Measurements from ENCODE around the gene TTC36. TPM values are rescaled to one million over a fixed set of nuclear protein-coding genes. Genes with fewer than 3 reads are reported as not detected.
"Not testable (repeated sequence)": the region's sequence is repeated elsewhere in the genome, so short reads cannot be mapped to it uniquely, and the experiment has no call there.

TTC36 gene
- total RNA-seq (under 1 TPM; 0.44 to 0.59 TPM), polyA plus RNA-seq (not detected)

DNA sequence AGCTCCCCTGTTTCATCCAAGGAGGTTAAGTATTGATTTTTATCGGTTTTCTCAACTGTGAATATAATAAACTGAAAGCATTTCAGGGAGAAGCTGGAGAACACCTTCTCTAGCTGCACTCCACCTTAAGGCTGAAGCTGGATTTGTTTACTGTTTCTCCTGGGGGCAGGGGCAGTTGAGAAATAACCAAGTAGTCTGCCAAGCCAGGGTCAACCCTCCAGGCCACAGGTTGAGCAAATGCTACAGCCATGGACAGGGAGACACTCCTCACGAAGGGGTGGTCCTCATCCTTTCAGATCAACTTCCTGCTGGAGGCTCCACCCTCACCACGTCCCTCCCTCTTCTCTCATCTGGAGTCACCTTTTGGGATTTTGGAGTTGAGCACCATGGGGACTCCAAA is at the start of gene TTC36:
TTC36 (plus strand) TSS at position 366 of the 400 bp plus-strand sequence; CDS start at position 387, 21 bp downstream.
- Mint-ChIP-seq H3K4me1 (peaks cover 28 to 54% (median 33%) of the 10 kb centered on the region in 3 donors), H3K9me3 (no peaks in the 10 kb centered on the region), H3K36me3 (peaks cover 0 to 38% (median 0%) of the 10 kb centered on the region in 3 donors), H3K27ac (peak within 1 kb of the TSS in 4 of 8 donors; percentile 49 to 91 (median 74)), H3K4me3 (peak within 1 kb of the TSS in 1 of 7 donors; percentile 70), H3K27me3 (peaks cover 0 to 3% of the 10 kb centered on the region in 2 donors)
- no peaks in the 10 kb centered on the region for H3K27me3 ChIP-seq (ENCODE audit: insufficient read depth, low read length, poor library complexity, severe bottlenecking)
- H3K4me1 ChIP-seq (ENCODE audit: insufficient read depth, low read length) = peaks cover 23% of the 10 kb centered on the region
- H3K9me3 ChIP-seq (ENCODE audit: low read length) = no peaks in the 10 kb centered on the region
- ChIA-PET CTCF (no interaction called here), POLR2A (interaction anchor here (0.6 to 1.0 kb wide), 3 partner anchors 91 to 1428 kb away, joined by 3 to 4 read pairs (median 3); partner anchors contain the start of gene KMT2A)
- DNase-seq = no peak
- H3K4me3 ChIP-seq (ENCODE audit: low read length) = no peak within 1 kb of the TSS
- H3K36me3 ChIP-seq (ENCODE audit: insufficient read depth, low read length) = peaks cover 11% of the 10 kb centered on the region
- H3K27ac ChIP-seq (ENCODE audit: low read depth, low read length) = no peak within 1 kb of the TSS

- POLR2A ChIA-PET = not testable (repeated sequence)
- peaks cover 15 to 85% (median 31%) of the 10 kb centered on the region in 3 donors for H3K36me3 Mint-ChIP-seq
- H3K36me3 ChIP-seq (ENCODE audit: insufficient read depth, low read length) = peaks cover 72% of the 10 kb centered on the region
Measured at GRCh38 chr11:118481238-118481637, 46.0 kb upstream of the TTC36 start.

GRCh38 chr11:118484405-118484804 is 42.9 kb upstream of the TTC36 start:
- DNase-seq = no peak
- Histone ChIP-seq H3K9me3 (ENCODE audit: low read length) (no peaks in the 10 kb centered on the region), H3K36me3 (ENCODE audit: insufficient read depth, low read length) (peaks cover 53% of the 10 kb centered on the region), H3K4me3 (ENCODE audit: low read length) (no peak overlapping the region), H3K4me1 (ENCODE audit: insufficient read depth, low read length) (no peaks in the 10 kb centered on the region), H3K27me3 (ENCODE audit: insufficient read depth, low read length, poor library complexity, severe bottlenecking) (no peaks in the 10 kb centered on the region), H3K27ac (ENCODE audit: low read depth, low read length) (no peak overlapping the region)
- ChIA-PET POLR2A (no interaction called here), CTCF (no interaction called here)
- H3K9me3 Mint-ChIP-seq = no peaks in the 10 kb centered on the region
- H3K27ac Mint-ChIP-seq = peak overlapping the region in 7 of 8 donors; percentile 12 to 80 (median 25)
- peaks cover 4 to 6% (median 5%) of the 10 kb centered on the region in 3 donors for H3K4me1 Mint-ChIP-seq
- no peaks in the 10 kb centered on the region for H3K27me3 Mint-ChIP-seq
- no peak overlapping the region for H3K4me3 Mint-ChIP-seq
- peaks cover 10 to 78% (median 23%) of the 10 kb centered on the region in 3 donors for H3K36me3 Mint-ChIP-seq

More at GRCh38 chr11:118481238-118481637, 46.0 kb upstream of the TTC36 start:
- H3K4me1 Mint-ChIP-seq = peaks cover 0 to 16% (median 6%) of the 10 kb centered on the region in 3 donors
- H3K9me3 ChIP-seq (ENCODE audit: low read length); CTCF ChIA-PET; H3K4me3 ChIP-seq (ENCODE audit: low read length); H3K27me3 ChIP-seq (ENCODE audit: insufficient read depth, low read length, poor library complexity, severe bottlenecking); H3K4me3 Mint-ChIP-seq; H3K4me1 ChIP-seq (ENCODE audit: insufficient read depth, low read length); DNase-seq; H3K9me3 Mint-ChIP-seq; H3K27me3 Mint-ChIP-seq; H3K27ac ChIP-seq (ENCODE audit: low read depth, low read length): not testable (repeated sequence)
- peak overlapping the region in 3 of 8 donors; percentile 59 to 81 (median 72) for H3K27ac Mint-ChIP-seq

DNA sequence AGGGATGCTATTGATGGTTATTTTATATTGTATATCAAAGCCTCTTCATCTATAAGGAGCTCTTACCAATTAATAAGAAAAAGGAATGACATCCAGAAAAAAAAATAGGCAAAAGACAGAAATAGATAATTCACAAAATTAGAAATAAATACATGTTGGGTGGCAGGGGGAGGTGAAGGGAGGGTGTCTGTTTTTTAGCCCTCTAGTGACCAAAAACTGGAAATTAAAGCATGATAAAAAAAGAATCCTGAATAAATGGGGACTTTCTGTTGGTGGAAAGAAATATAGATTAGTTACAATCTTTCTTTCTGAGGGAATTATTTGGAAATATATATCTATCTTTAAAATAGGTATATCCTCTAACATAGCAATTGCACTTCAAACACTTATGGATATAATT is 42.0 kb upstream of the TTC36 start:
- no peak overlapping the region for H3K27ac ChIP-seq (ENCODE audit: low read depth, low read length)
- POLR2A ChIA-PET = no interaction called here
- no peaks in the 10 kb centered on the region for H3K9me3 Mint-ChIP-seq
- no peaks in the 10 kb centered on the region for H3K4me1 ChIP-seq (ENCODE audit: insufficient read depth, low read length)
- no peak overlapping the region for H3K4me3 Mint-ChIP-seq
- H3K36me3 ChIP-seq (ENCODE audit: insufficient read depth, low read length) = peaks cover 54% of the 10 kb centered on the region
- H3K4me3 ChIP-seq (ENCODE audit: low read length) = no peak overlapping the region
- no peak for DNase-seq
- H3K9me3 ChIP-seq (ENCODE audit: low read length) = no peaks in the 10 kb centered on the region
- H3K27ac Mint-ChIP-seq = peak overlapping the region in 4 of 8 donors; percentile 19 to 69 (median 40)
- peaks cover 10 to 78% (median 25%) of the 10 kb centered on the region in 3 donors for H3K36me3 Mint-ChIP-seq
- CTCF ChIA-PET = no interaction called here
- H3K27me3 ChIP-seq (ENCODE audit: insufficient read depth, low read length, poor library complexity, severe bottlenecking) = no peaks in the 10 kb centered on the region
- H3K27me3 Mint-ChIP-seq = no peaks in the 10 kb centered on the region
- H3K4me1 Mint-ChIP-seq = peaks cover 4 to 6% (median 5%) of the 10 kb centered on the region in 3 donors

GRCh38 chr11:118488480-118489109 is 38.7 kb upstream of the TTC36 start:
- Histone ChIP-seq H3K27ac (ENCODE audit: low read depth, low read length) (no peak overlapping the region), H3K4me1 (ENCODE audit: insufficient read depth, low read length) (no peaks in the 10 kb centered on the region), H3K36me3 (ENCODE audit: insufficient read depth, low read length) (peaks cover 48% of the 10 kb centered on the region), H3K9me3 (ENCODE audit: low read length) (no peaks in the 10 kb centered on the region), H3K27me3 (ENCODE audit: insufficient read depth, low read length, poor library complexity, severe bottlenecking) (no peaks in the 10 kb centered on the region), H3K4me3 (ENCODE audit: low read length) (no peak overlapping the region)
- peak overlapping the region in 7 of 8 donors; percentile 3 to 83 (median 24) for H3K27ac Mint-ChIP-seq
- H3K36me3 Mint-ChIP-seq = peaks cover 3 to 77% (median 25%) of the 10 kb centered on the region in 3 donors
- peak; percentile 65 to 78 (median 73) for DNase-seq
- ChIA-PET POLR2A (interaction anchor here (0.7 to 1.0 kb wide), 2 partner anchors 91 to 290 kb away, joined by 3 to 4 read pairs; no protein-coding TSS in a partner anchor), CTCF (interaction anchor here (0.7 to 1.8 kb wide), 15 partner anchors 11 to 422 kb away, joined by 3 to 7 read pairs (median 4); partner anchors contain the start of gene CD3E)
- H3K27me3 Mint-ChIP-seq = no peaks in the 10 kb centered on the region
- peaks cover 4 to 6% (median 5%) of the 10 kb centered on the region in 3 donors for H3K4me1 Mint-ChIP-seq
- no peak overlapping the region for H3K4me3 Mint-ChIP-seq
- no peaks in the 10 kb centered on the region for H3K9me3 Mint-ChIP-seq

DNA sequence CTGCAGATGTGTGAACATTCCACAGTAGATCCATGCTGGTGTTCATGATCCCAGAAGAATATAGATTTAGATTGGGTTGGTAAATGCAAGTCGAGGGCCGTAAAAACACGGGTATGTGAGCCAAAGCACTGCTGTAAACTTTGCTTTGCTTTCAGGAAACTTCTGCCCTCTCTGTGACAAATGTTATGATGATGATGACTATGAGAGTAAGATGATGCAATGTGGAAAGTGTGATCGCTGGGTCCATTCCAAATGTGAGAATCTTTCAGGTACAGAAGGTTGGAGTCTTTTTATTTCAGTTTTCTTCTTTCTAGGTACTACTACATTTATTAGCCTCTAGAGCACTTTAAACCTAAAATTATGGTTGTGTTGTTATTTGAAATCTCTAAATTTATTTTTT is 36.2 kb upstream of the TTC36 start:
- DNase-seq = no peak
- Mint-ChIP-seq H3K9me3 (no peaks in the 10 kb centered on the region), H3K4me3 (no peak overlapping the region), H3K4me1 (peaks cover 4 to 6% (median 5%) of the 10 kb centered on the region in 3 donors), H3K27ac (peak overlapping the region in 4 of 8 donors; percentile 20 to 61 (median 32)), H3K36me3 (peaks cover 3 to 76% (median 27%) of the 10 kb centered on the region in 3 donors), H3K27me3 (no peaks in the 10 kb centered on the region)
- H3K27me3 ChIP-seq (ENCODE audit: insufficient read depth, low read length, poor library complexity, severe bottlenecking) = no peaks in the 10 kb centered on the region
- POLR2A ChIA-PET = no interaction called here
- CTCF ChIA-PET = interaction anchor here (1.0 kb wide), 1 partner anchor 112 kb away, joined by 4 read pairs; no protein-coding TSS in a partner anchor
- no peak overlapping the region for H3K4me3 ChIP-seq (ENCODE audit: low read length)
- H3K4me1 ChIP-seq (ENCODE audit: insufficient read depth, low read length) = no peaks in the 10 kb centered on the region
- peaks cover 53% of the 10 kb centered on the region for H3K36me3 ChIP-seq (ENCODE audit: insufficient read depth, low read length)
- no peaks in the 10 kb centered on the region for H3K9me3 ChIP-seq (ENCODE audit: low read length)
- no peak overlapping the region for H3K27ac ChIP-seq (ENCODE audit: low read depth, low read length)

- Mint-ChIP-seq H3K36me3 (peaks cover 4 to 91% (median 39%) of the 10 kb centered on the region in 3 donors), H3K27me3 (no peaks in the 10 kb centered on the region), H3K4me3 (no peak overlapping the region), H3K27ac (no peak overlapping the region), H3K4me1 (no peaks in the 10 kb centered on the region), H3K9me3 (no peaks in the 10 kb centered on the region)
- Histone ChIP-seq H3K36me3 (ENCODE audit: insufficient read depth, low read length) (peaks cover 79% of the 10 kb centered on the region), H3K9me3 (ENCODE audit: low read length) (no peaks in the 10 kb centered on the region), H3K4me1 (ENCODE audit: insufficient read depth, low read length) (no peaks in the 10 kb centered on the region), H3K27me3 (ENCODE audit: insufficient read depth, low read length, poor library complexity, severe bottlenecking) (no peaks in the 10 kb centered on the region), H3K27ac (ENCODE audit: low read depth, low read length) (no peak overlapping the region), H3K4me3 (ENCODE audit: low read length) (no peak overlapping the region)
- ChIA-PET POLR2A (no interaction called here), CTCF (no interaction called here)
- no peak for DNase-seq
Measured at GRCh38 chr11:118497831-118498230, 29.4 kb upstream of the TTC36 start.

GRCh38 chr11:118503216-118503615 is 24.1 kb upstream of the TTC36 start:
- H3K27ac ChIP-seq (ENCODE audit: low read depth, low read length) = no peak overlapping the region
- H3K4me3 ChIP-seq (ENCODE audit: low read length) = no peak overlapping the region
- no peaks in the 10 kb centered on the region for H3K9me3 ChIP-seq (ENCODE audit: low read length)
- Mint-ChIP-seq H3K36me3 (peaks cover 4 to 98% (median 41%) of the 10 kb centered on the region in 3 donors), H3K27ac (peak overlapping the region in 4 of 8 donors; percentile 4 to 69 (median 42)), H3K4me3 (no peak overlapping the region), H3K9me3 (no peaks in the 10 kb centered on the region), H3K27me3 (no peaks in the 10 kb centered on the region), H3K4me1 (peaks cover 0 to 4% (median 1%) of the 10 kb centered on the region in 3 donors)
- DNase-seq = no peak
- POLR2A ChIA-PET = no interaction called here
- CTCF ChIA-PET = no interaction called here
- H3K27me3 ChIP-seq (ENCODE audit: insufficient read depth, low read length, poor library complexity, severe bottlenecking) = no peaks in the 10 kb centered on the region
- peaks cover 87% of the 10 kb centered on the region for H3K36me3 ChIP-seq (ENCODE audit: insufficient read depth, low read length)
- no peaks in the 10 kb centered on the region for H3K4me1 ChIP-seq (ENCODE audit: insufficient read depth, low read length)

Data from CD8-positive, alpha-beta memory T cell (primary cell).